ENCODE measurements around the gene PPP2R5E. TPM values are rescaled to one million over a fixed set of nuclear protein-coding genes. Genes with fewer than 3 reads are reported as not detected.
"Not testable (repeated sequence)": the region's sequence is repeated elsewhere in the genome, so short reads cannot be mapped to it uniquely, and the experiment has no call there.

PPP2R5E gene
- total RNA-seq, 2 experiments from 2014 or later, result 39.5 to 39.8 TPM

- no peaks in the 10 kb centered on the region for H3K27me3 Mint-ChIP-seq
- H3K9me3 Mint-ChIP-seq, result no peaks in the 10 kb centered on the region
- H3K4me3 Mint-ChIP-seq, result no peak overlapping the region
- peaks cover 4% of the 10 kb centered on the region for H3K4me1 Mint-ChIP-seq (ENCODE audit: low read depth)
- peaks cover 24% of the 10 kb centered on the region for H3K36me3 Mint-ChIP-seq (ENCODE audit: low read depth)
- intact Hi-C loops (cut with micrococcal nuclease), result loop anchor here (5.0 kb wide), 2 partner anchors 153 to 383 kb away; partner anchors contain the start of gene PPP2R5E
- DNase-seq, result peak; percentile 74
- peak; percentile 81 for TF ChIP-seq CTCF (IDR thresholded peaks at IDR 0.05)
- CTCF ChIA-PET, result interaction anchor here (0.6 to 2.7 kb wide), 38 partner anchors 8 to 1423 kb away, joined by 3 to 15 read pairs (median 4); partner anchors contain the start of gene PPP2R5E
- no peak overlapping the region for H3K27ac Mint-ChIP-seq
- peak; percentile 92 for ATAC-seq
- POLR2A ChIA-PET, result interaction anchor here (1.0 kb wide), 1 partner anchor 382 kb away, joined by 4 read pairs; no protein-coding TSS in a partner anchor
Observed at GRCh38 chr14:63388766-63389431, 154.3 kb downstream of the PPP2R5E start.

GRCh38 chr14:63387711-63388110, 155.5 kb downstream of the PPP2R5E start:
- no peaks in the 10 kb centered on the region for H3K9me3 Mint-ChIP-seq
- H3K4me1 Mint-ChIP-seq (ENCODE audit: low read depth), result peaks cover 9% of the 10 kb centered on the region
- no peak for DNase-seq
- no peak for ATAC-seq
- H3K27ac Mint-ChIP-seq, result no peak overlapping the region
- ChIA-PET POLR2A (no interaction called here), CTCF (interaction anchor here (0.9 to 2.7 kb wide), 5 partner anchors 146 to 382 kb away, joined by 3 to 15 read pairs (median 3); partner anchors contain the start of gene PPP2R5E)
- intact Hi-C loops (cut with micrococcal nuclease), result loop anchor here (5.0 kb wide), 2 partner anchors 155 to 385 kb away; partner anchors contain the start of gene PPP2R5E
- H3K36me3 Mint-ChIP-seq (ENCODE audit: low read depth), result peaks cover 23% of the 10 kb centered on the region
- no peaks in the 10 kb centered on the region for H3K27me3 Mint-ChIP-seq
- no peak overlapping the region for H3K4me3 Mint-ChIP-seq
- no peak for TF ChIP-seq CTCF (IDR thresholded peaks at IDR 0.05)

GRCh38 chr14:63383776-63384367, 159.3 kb downstream of the PPP2R5E start:
- ATAC-seq (peak; percentile 77), DNase-seq (peak; percentile 24)
- Mint-ChIP-seq H3K27ac (peak overlapping the region; percentile 74), H3K36me3 (ENCODE audit: low read depth) (peaks cover 32% of the 10 kb centered on the region), H3K27me3 (no peaks in the 10 kb centered on the region), H3K4me1 (ENCODE audit: low read depth) (peaks cover 9% of the 10 kb centered on the region), H3K9me3 (no peaks in the 10 kb centered on the region), H3K4me3 (no peak overlapping the region)
- TF ChIP-seq CTCF (IDR thresholded peaks at IDR 0.05), result no peak
- POLR2A ChIA-PET, result interaction anchor here (0.6 kb wide), 1 partner anchor 27 kb away, joined by 3 read pairs; no protein-coding TSS in a partner anchor
- CTCF ChIA-PET, result no interaction called here
- intact Hi-C loops (cut with micrococcal nuclease), result no loop called here

- no peaks in the 10 kb centered on the region for H3K4me1 Mint-ChIP-seq (ENCODE audit: low read depth)
- H3K4me3 Mint-ChIP-seq, result no peak overlapping the region
- ATAC-seq (no peak), DNase-seq (no peak)
- H3K36me3 Mint-ChIP-seq (ENCODE audit: low read depth), result peaks cover 34% of the 10 kb centered on the region
- TF ChIP-seq CTCF (IDR thresholded peaks at IDR 0.05), result no peak
- CTCF ChIA-PET, result interaction anchor here (1.1 kb wide), 1 partner anchor 11 kb away, joined by 5 read pairs; no protein-coding TSS in a partner anchor
- H3K9me3 Mint-ChIP-seq, result no peaks in the 10 kb centered on the region
- H3K27me3 Mint-ChIP-seq, result no peaks in the 10 kb centered on the region
- intact Hi-C loops (cut with micrococcal nuclease), result no loop called here
- POLR2A ChIA-PET, result no interaction called here
- no peak overlapping the region for H3K27ac Mint-ChIP-seq
Observed at GRCh38 chr14:63378444-63378843, 164.7 kb downstream of the PPP2R5E start.

GRCh38 chr14:63375769-63376168, 167.4 kb downstream of the PPP2R5E start:
- TF ChIP-seq CTCF (IDR thresholded peaks at IDR 0.05), result no peak
- POLR2A ChIA-PET, result no interaction called here
- CTCF ChIA-PET, result interaction anchor here (1.0 kb wide), 1 partner anchor 13 kb away, joined by 3 read pairs; no protein-coding TSS in a partner anchor
- no peaks in the 10 kb centered on the region for H3K4me1 Mint-ChIP-seq (ENCODE audit: low read depth)
- intact Hi-C loops (cut with micrococcal nuclease), result no loop called here
- peaks cover 37% of the 10 kb centered on the region for H3K36me3 Mint-ChIP-seq (ENCODE audit: low read depth)
- H3K4me3 Mint-ChIP-seq, result no peak overlapping the region
- no peak overlapping the region for H3K27ac Mint-ChIP-seq
- H3K9me3 Mint-ChIP-seq, result peaks cover 4% of the 10 kb centered on the region
- DNase-seq, result no peak
- no peak for ATAC-seq
- no peaks in the 10 kb centered on the region for H3K27me3 Mint-ChIP-seq

GRCh38 chr14:63371613-63372012, 171.6 kb downstream of the PPP2R5E start:
- CTCF ChIA-PET; H3K4me3 Mint-ChIP-seq; ATAC-seq; H3K27me3 Mint-ChIP-seq; POLR2A ChIA-PET; DNase-seq; H3K27ac Mint-ChIP-seq; H3K4me1 Mint-ChIP-seq (ENCODE audit: low read depth); intact Hi-C loops (cut with micrococcal nuclease): not testable (repeated sequence)
- H3K36me3 Mint-ChIP-seq (ENCODE audit: low read depth), result peaks cover 35% of the 10 kb centered on the region
- peaks cover 13% of the 10 kb centered on the region for H3K9me3 Mint-ChIP-seq

Measured in activated CD8-positive, alpha-beta T cell treated with anti-CD3 and anti-CD28 coated beads for 36 hours (primary cell).